ENCODE data around the gene GLRX5. TPM values are rescaled to one million over a fixed set of nuclear protein-coding genes. Genes with fewer than 3 reads are reported as not detected.
"Not testable (repeated sequence)": the region's sequence is repeated elsewhere in the genome, so short reads cannot be mapped to it uniquely, and the experiment has no call there.

The GLRX5 gene
- total RNA-seq, 1 donor from 2014 or later = 99.9 TPM

- H3K27ac Mint-ChIP-seq = no peak overlapping the region
- Histone ChIP-seq H3K4me1 (no peaks in the 10 kb centered on the region), H4K20me1 (ENCODE audit: low read depth) (no peaks in the 10 kb centered on the region), H3K4me3 (no peak overlapping the region), H3K79me2 (ENCODE audit: low read depth) (no peaks in the 10 kb centered on the region), H3K9me3 (ENCODE audit: low read depth) (no peaks in the 10 kb centered on the region), H3K9ac (no peak overlapping the region), H3K27me3 (no peaks in the 10 kb centered on the region), H2AFZ (replicated peaks) (no peak overlapping the region), H3K27ac (no peak overlapping the region), H3K4me2 (no peak overlapping the region), H3F3A (ENCODE audit: low read depth) (no peaks in the 10 kb centered on the region), H3K36me3 (no peaks in the 10 kb centered on the region)
- no peaks in the 10 kb centered on the region for H3K4me1 Mint-ChIP-seq
- H3K27me3 Mint-ChIP-seq (ENCODE audit: insufficient read depth, low read depth) = peaks cover 4% of the 10 kb centered on the region
- no peaks in the 10 kb centered on the region for H3K36me3 Mint-ChIP-seq
- H3K4me3 Mint-ChIP-seq = no peak overlapping the region
- no peaks in the 10 kb centered on the region for H3K9me3 Mint-ChIP-seq
- no peak for TF ChIP-seq CTCF (IDR thresholded peaks at IDR 0.05)
- no peak for TF ChIP-seq EZH2 (IDR thresholded peaks at IDR 0.05)
- no peak for TF ChIP-seq EZH2phosphoT487 (IDR thresholded peaks at IDR 0.05)
- DNase-seq (ENCODE audit: low spot score) = no peak
These were observed 27.1 kb upstream of the GLRX5 start for GRCh38 chr14:95507701-95508103.

DNA sequence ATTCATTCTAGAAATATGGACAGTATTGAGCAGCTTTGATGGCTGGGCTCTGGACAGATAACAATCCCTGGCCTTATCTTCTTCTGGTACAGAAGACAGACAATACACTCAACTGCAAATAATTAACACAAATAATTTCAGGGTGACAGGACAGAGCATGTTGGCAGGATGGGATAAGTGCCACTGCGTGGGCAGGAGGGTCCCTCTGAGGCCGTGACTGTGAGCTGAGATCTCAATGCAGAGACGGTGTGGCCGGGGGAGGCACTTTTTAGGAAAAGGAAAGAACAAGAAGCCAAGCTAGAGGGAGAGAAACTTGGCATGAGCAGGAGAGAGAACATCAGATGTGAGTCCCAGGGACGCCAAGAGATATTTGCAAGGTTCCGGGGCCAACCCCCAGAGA is 26.5 kb upstream of the GLRX5 start:
- no peak overlapping the region for H3K4me2 ChIP-seq
- no peak overlapping the region for H3K4me3 Mint-ChIP-seq
- no peaks in the 10 kb centered on the region for H4K20me1 ChIP-seq (ENCODE audit: low read depth)
- H3K36me3 Mint-ChIP-seq = no peaks in the 10 kb centered on the region
- no peak for TF ChIP-seq CTCF (IDR thresholded peaks at IDR 0.05)
- H3K27me3 Mint-ChIP-seq (ENCODE audit: insufficient read depth, low read depth) = peaks cover 4% of the 10 kb centered on the region
- no peaks in the 10 kb centered on the region for H3K27me3 ChIP-seq
- H3K4me3 ChIP-seq = no peak overlapping the region
- H3F3A ChIP-seq (ENCODE audit: low read depth) = no peaks in the 10 kb centered on the region
- H3K27ac Mint-ChIP-seq = no peak overlapping the region
- H2AFZ ChIP-seq (replicated peaks) = no peak overlapping the region
- H3K79me2 ChIP-seq (ENCODE audit: low read depth) = no peaks in the 10 kb centered on the region
- no peaks in the 10 kb centered on the region for H3K36me3 ChIP-seq
- H3K9me3 ChIP-seq (ENCODE audit: low read depth) = no peaks in the 10 kb centered on the region
- H3K9ac ChIP-seq = no peak overlapping the region
- H3K9me3 Mint-ChIP-seq = no peaks in the 10 kb centered on the region
- H3K4me1 ChIP-seq = no peaks in the 10 kb centered on the region
- no peak overlapping the region for H3K27ac ChIP-seq
- no peaks in the 10 kb centered on the region for H3K4me1 Mint-ChIP-seq
- DNase-seq (ENCODE audit: low spot score) = no peak

DNA sequence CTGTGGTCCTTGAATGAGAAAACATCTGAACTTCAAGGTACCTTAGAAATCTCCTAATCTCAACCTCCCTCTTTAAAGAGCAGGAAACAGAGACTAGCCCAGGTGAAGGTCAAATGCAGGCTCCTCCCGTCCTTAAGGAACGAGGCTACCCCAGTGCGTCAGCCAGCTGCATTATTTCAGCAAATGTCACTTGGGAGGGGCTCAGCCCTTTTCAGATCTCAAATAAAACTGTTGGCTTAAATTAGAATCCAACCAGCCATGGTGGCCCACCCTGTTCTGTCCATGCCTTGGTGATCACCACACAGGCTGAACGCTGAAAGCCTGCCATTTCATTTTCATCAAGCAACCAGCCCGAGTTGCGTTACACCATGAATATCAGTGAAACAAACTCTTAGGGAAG is 25.4 kb upstream of the GLRX5 start:
- Mint-ChIP-seq H3K4me3 (no peak overlapping the region), H3K27me3 (ENCODE audit: insufficient read depth, low read depth) (peaks cover 4% of the 10 kb centered on the region), H3K9me3 (no peaks in the 10 kb centered on the region), H3K27ac (no peak overlapping the region), H3K4me1 (no peaks in the 10 kb centered on the region), H3K36me3 (no peaks in the 10 kb centered on the region)
- Histone ChIP-seq H3F3A (ENCODE audit: low read depth) (no peaks in the 10 kb centered on the region), H3K36me3 (no peaks in the 10 kb centered on the region), H2AFZ (replicated peaks) (no peak overlapping the region), H3K27me3 (peaks cover 9% of the 10 kb centered on the region), H3K9ac (no peak overlapping the region), H3K79me2 (ENCODE audit: low read depth) (no peaks in the 10 kb centered on the region), H3K4me3 (no peak overlapping the region), H3K27ac (no peak overlapping the region), H3K9me3 (ENCODE audit: low read depth) (no peaks in the 10 kb centered on the region), H3K4me1 (no peaks in the 10 kb centered on the region), H4K20me1 (ENCODE audit: low read depth) (no peaks in the 10 kb centered on the region), H3K4me2 (no peak overlapping the region)
- no peak for DNase-seq (ENCODE audit: low spot score)
- TF ChIP-seq EZH2 (IDR thresholded peaks at IDR 0.05) (no peak), CTCF (IDR thresholded peaks at IDR 0.05) (no peak), EZH2phosphoT487 (IDR thresholded peaks at IDR 0.05) (no peak)

- not testable (repeated sequence) for H3K9me3 Mint-ChIP-seq; H3K4me3 ChIP-seq; DNase-seq (ENCODE audit: low spot score); H3K9me3 ChIP-seq (ENCODE audit: low read depth); H3K4me3 Mint-ChIP-seq; H3F3A ChIP-seq (ENCODE audit: low read depth); H3K4me1 Mint-ChIP-seq; H3K27ac ChIP-seq; H3K79me2 ChIP-seq (ENCODE audit: low read depth); H3K4me1 ChIP-seq; H3K36me3 ChIP-seq; H3K9ac ChIP-seq; H3K27me3 Mint-ChIP-seq (ENCODE audit: insufficient read depth, low read depth); H2AFZ ChIP-seq (replicated peaks); H3K4me2 ChIP-seq; H4K20me1 ChIP-seq (ENCODE audit: low read depth); H3K27ac Mint-ChIP-seq; H3K36me3 Mint-ChIP-seq
- H3K27me3 ChIP-seq = peaks cover 17% of the 10 kb centered on the region
These were observed 24.5 kb upstream of the GLRX5 start for GRCh38 chr14:95510344-95510743.

All from neural progenitor cell (in vitro differentiated cells).